GM18858 (cell line): ENCODE measurements around the gene STAT1.
A peak's percentile ranks its signal among the peaks of the same experiment; 100 is the strongest.

Source experiments
- ATAC-seq: cut with Tn5 transposase; IDR thresholded peaks from one replicate; pipeline ENCODE4 v1.9.1; 2021; ENCODE audit not compliant: unreplicated experiment

The STAT1 gene

GRCh38 chr2:191032588-191033429, 18.8 kb upstream of the STAT1 start:
- no peak for ATAC-seq

GRCh38 chr2:191031256-191031655, 17.3 kb upstream of the STAT1 start:
- no peak for ATAC-seq

GRCh38 chr2:191030521-191031154, 16.7 kb upstream of the STAT1 start:
- ATAC-seq, result peak; percentile 94

- ATAC-seq, result no peak
These were observed 15.4 kb upstream of the STAT1 start for GRCh38 chr2:191029280-191029950.

- ATAC-seq, result no peak
These were observed 12.4 kb upstream of the STAT1 start for GRCh38 chr2:191026377-191026776.

- no peak for ATAC-seq
These were observed 11.2 kb upstream of the STAT1 start for GRCh38 chr2:191025135-191025534.

- no peak for ATAC-seq
These were observed 9.3 kb upstream of the STAT1 start for GRCh38 chr2:191023235-191023679.

- peak; percentile 7 for ATAC-seq
These were observed 6.9 kb upstream of the STAT1 start for GRCh38 chr2:191020742-191021381.

- ATAC-seq, result peak; percentile 74
These were observed 6.3 kb upstream of the STAT1 start for GRCh38 chr2:191020221-191020741.

- ATAC-seq, result no peak
These were observed 5.4 kb upstream of the STAT1 start for GRCh38 chr2:191019376-191019775.

- ATAC-seq, result no peak
These were observed 4.7 kb upstream of the STAT1 start for GRCh38 chr2:191018643-191019119.

- no peak for ATAC-seq
These were observed 4.1 kb upstream of the STAT1 start for GRCh38 chr2:191018048-191018447.

- ATAC-seq, result no peak
These were observed 1.9 kb upstream of the STAT1 start for GRCh38 chr2:191015831-191016230.

GRCh38 chr2:191015239-191015638, 1.3 kb upstream of the STAT1 start:
- ATAC-seq, result no peak

GRCh38 chr2:191014653-191015020, 666 bp upstream of the STAT1 start:
- ATAC-seq, result no peak

- peak; percentile 0 for ATAC-seq
These were observed 364 bp downstream of the STAT1 start for GRCh38 chr2:191013682-191013931.

- ATAC-seq, result no peak
These were observed 908 bp downstream of the STAT1 start for GRCh38 chr2:191012845-191013681.

GRCh38 chr2:191012346-191012745, 1.6 kb downstream of the STAT1 start:
- no peak for ATAC-seq

GRCh38 chr2:191010887-191011885, 2.8 kb downstream of the STAT1 start:
- ATAC-seq, result no peak
